ENCODE measurements around the gene MRPL39.

MRPL39 gene

GRCh38 chr21:25582888-25583287, 24.4 kb downstream of the MRPL39 start:
- H3K4me3 Mint-ChIP-seq = no peak overlapping the region
- peaks cover 24% of the 10 kb centered on the region for H3K36me3 Mint-ChIP-seq

GRCh38 chr21:25582164-25582790, 25.0 kb downstream of the MRPL39 start:
- H3K27ac Mint-ChIP-seq = peak overlapping the region; percentile 18
- H3K36me3 Mint-ChIP-seq = peaks cover 25% of the 10 kb centered on the region
- no peak overlapping the region for H3K4me3 Mint-ChIP-seq

More at GRCh38 chr21:25582888-25583287, 24.4 kb downstream of the MRPL39 start:
- Mint-ChIP-seq H3K4me1 (ENCODE audit: low read depth) (peaks cover 45% of the 10 kb centered on the region), H3K9me3 (ENCODE audit: low read depth) (no peaks in the 10 kb centered on the region), H3K27me3 (no peaks in the 10 kb centered on the region), H3K27ac (peak overlapping the region; percentile 18)

GRCh38 chr21:25581582-25581981, 25.7 kb downstream of the MRPL39 start:
- peaks cover 55% of the 10 kb centered on the region for H3K4me1 Mint-ChIP-seq (ENCODE audit: low read depth)
- no peak overlapping the region for H3K4me3 Mint-ChIP-seq
- H3K27me3 Mint-ChIP-seq = no peaks in the 10 kb centered on the region
- H3K36me3 Mint-ChIP-seq = peaks cover 23% of the 10 kb centered on the region
- H3K27ac Mint-ChIP-seq = no peak overlapping the region
- H3K9me3 Mint-ChIP-seq (ENCODE audit: low read depth) = no peaks in the 10 kb centered on the region

More at GRCh38 chr21:25582164-25582790, 25.0 kb downstream of the MRPL39 start:
- Mint-ChIP-seq H3K27me3 (no peaks in the 10 kb centered on the region), H3K9me3 (ENCODE audit: low read depth) (no peaks in the 10 kb centered on the region), H3K4me1 (ENCODE audit: low read depth) (peaks cover 49% of the 10 kb centered on the region)

- Mint-ChIP-seq H3K9me3 (ENCODE audit: low read depth) (no peaks in the 10 kb centered on the region), H3K4me1 (ENCODE audit: low read depth) (peaks cover 57% of the 10 kb centered on the region), H3K27me3 (no peaks in the 10 kb centered on the region), H3K36me3 (peaks cover 24% of the 10 kb centered on the region), H3K27ac (peak overlapping the region; percentile 34), H3K4me3 (no peak overlapping the region)
Observed at GRCh38 chr21:25580912-25581260, 26.4 kb downstream of the MRPL39 start.

GRCh38 chr21:25579226-25580013, 27.9 kb downstream of the MRPL39 start:
- Mint-ChIP-seq H3K27me3 (no peaks in the 10 kb centered on the region), H3K27ac (peak overlapping the region; percentile 35), H3K4me3 (no peak overlapping the region), H3K36me3 (peaks cover 29% of the 10 kb centered on the region), H3K4me1 (ENCODE audit: low read depth) (peaks cover 65% of the 10 kb centered on the region), H3K9me3 (ENCODE audit: low read depth) (no peaks in the 10 kb centered on the region)

- H3K4me1 Mint-ChIP-seq (ENCODE audit: low read depth) = peaks cover 66% of the 10 kb centered on the region
- peaks cover 33% of the 10 kb centered on the region for H3K36me3 Mint-ChIP-seq
- H3K9me3 Mint-ChIP-seq (ENCODE audit: low read depth) = no peaks in the 10 kb centered on the region
- H3K27me3 Mint-ChIP-seq = no peaks in the 10 kb centered on the region
- peak overlapping the region; percentile 95 for H3K4me3 Mint-ChIP-seq
- peak overlapping the region; percentile 99 for H3K27ac Mint-ChIP-seq
Observed at GRCh38 chr21:25578056-25578961, 29.0 kb downstream of the MRPL39 start.

GRCh38 chr21:25577424-25578055, 29.7 kb downstream of the MRPL39 start:
- H3K4me1 Mint-ChIP-seq (ENCODE audit: low read depth) = peaks cover 65% of the 10 kb centered on the region
- no peaks in the 10 kb centered on the region for H3K27me3 Mint-ChIP-seq
- H3K27ac Mint-ChIP-seq = peak overlapping the region; percentile 99
- H3K36me3 Mint-ChIP-seq = peaks cover 32% of the 10 kb centered on the region
- H3K4me3 Mint-ChIP-seq = peak overlapping the region; percentile 95
- H3K9me3 Mint-ChIP-seq (ENCODE audit: low read depth) = no peaks in the 10 kb centered on the region

GRCh38 chr21:25573409-25574206, 33.7 kb downstream of the MRPL39 start:
- Mint-ChIP-seq H3K4me1 (ENCODE audit: low read depth) (peaks cover 69% of the 10 kb centered on the region), H3K36me3 (peaks cover 55% of the 10 kb centered on the region)

GRCh38 chr21:25572861-25573310, 34.4 kb downstream of the MRPL39 start:
- H3K27ac Mint-ChIP-seq = peak overlapping the region; percentile 99
- H3K27me3 Mint-ChIP-seq = no peaks in the 10 kb centered on the region
- peaks cover 62% of the 10 kb centered on the region for H3K4me1 Mint-ChIP-seq (ENCODE audit: low read depth)
- H3K4me3 Mint-ChIP-seq = peak overlapping the region; percentile 95
- H3K9me3 Mint-ChIP-seq (ENCODE audit: low read depth) = no peaks in the 10 kb centered on the region
- H3K36me3 Mint-ChIP-seq = peaks cover 58% of the 10 kb centered on the region

More at GRCh38 chr21:25573409-25574206, 33.7 kb downstream of the MRPL39 start:
- H3K27ac Mint-ChIP-seq = peak overlapping the region; percentile 99
- H3K27me3 Mint-ChIP-seq = no peaks in the 10 kb centered on the region
- H3K9me3 Mint-ChIP-seq (ENCODE audit: low read depth) = no peaks in the 10 kb centered on the region
- H3K4me3 Mint-ChIP-seq = peak overlapping the region; percentile 95

GRCh38 chr21:25571726-25572121, 35.6 kb downstream of the MRPL39 start:
- Mint-ChIP-seq H3K9me3 (ENCODE audit: low read depth) (no peaks in the 10 kb centered on the region), H3K36me3 (peaks cover 65% of the 10 kb centered on the region), H3K27ac (peak overlapping the region; percentile 97), H3K27me3 (no peaks in the 10 kb centered on the region), H3K4me1 (ENCODE audit: low read depth) (peaks cover 51% of the 10 kb centered on the region), H3K4me3 (peak overlapping the region; percentile 95)

- Mint-ChIP-seq H3K4me3 (peak overlapping the region; percentile 95), H3K9me3 (ENCODE audit: low read depth) (no peaks in the 10 kb centered on the region), H3K27ac (peak overlapping the region; percentile 98), H3K27me3 (no peaks in the 10 kb centered on the region), H3K36me3 (peaks cover 68% of the 10 kb centered on the region), H3K4me1 (ENCODE audit: low read depth) (peaks cover 34% of the 10 kb centered on the region)
Observed at GRCh38 chr21:25569711-25570110, 37.6 kb downstream of the MRPL39 start.

GRCh38 chr21:25569084-25569483, 38.2 kb downstream of the MRPL39 start:
- Mint-ChIP-seq H3K36me3 (peaks cover 75% of the 10 kb centered on the region), H3K27ac (peak overlapping the region; percentile 98), H3K9me3 (ENCODE audit: low read depth) (no peaks in the 10 kb centered on the region), H3K27me3 (no peaks in the 10 kb centered on the region), H3K4me3 (peak overlapping the region; percentile 95), H3K4me1 (ENCODE audit: low read depth) (peaks cover 28% of the 10 kb centered on the region)

GRCh38 chr21:25568246-25568645, 39.0 kb downstream of the MRPL39 start:
- Mint-ChIP-seq H3K36me3 (peaks cover 79% of the 10 kb centered on the region), H3K27me3 (no peaks in the 10 kb centered on the region), H3K27ac (peak overlapping the region; percentile 98), H3K4me3 (peak overlapping the region; percentile 95), H3K9me3 (ENCODE audit: low read depth) (no peaks in the 10 kb centered on the region), H3K4me1 (ENCODE audit: low read depth) (peaks cover 21% of the 10 kb centered on the region)

GRCh38 chr21:25567472-25567871, 39.8 kb downstream of the MRPL39 start:
- peaks cover 83% of the 10 kb centered on the region for H3K36me3 Mint-ChIP-seq
- no peaks in the 10 kb centered on the region for H3K9me3 Mint-ChIP-seq (ENCODE audit: low read depth)
- peak overlapping the region; percentile 98 for H3K27ac Mint-ChIP-seq
- peak overlapping the region; percentile 95 for H3K4me3 Mint-ChIP-seq
- no peaks in the 10 kb centered on the region for H3K27me3 Mint-ChIP-seq
- peaks cover 18% of the 10 kb centered on the region for H3K4me1 Mint-ChIP-seq (ENCODE audit: low read depth)
